HG03457 (cell line): ENCODE data around the gene NELL1.
A peak's percentile ranks its signal among the peaks of the same experiment; 100 is the strongest.

Source experiments
- ATAC-seq: cut with Tn5 transposase; IDR thresholded peaks from one replicate; pipeline ENCODE4 v1.9.1; 2021; ENCODE audit warnings: moderate number of reproducible peaks; ENCODE audit not compliant: unreplicated experiment

NELL1 gene

DNA sequence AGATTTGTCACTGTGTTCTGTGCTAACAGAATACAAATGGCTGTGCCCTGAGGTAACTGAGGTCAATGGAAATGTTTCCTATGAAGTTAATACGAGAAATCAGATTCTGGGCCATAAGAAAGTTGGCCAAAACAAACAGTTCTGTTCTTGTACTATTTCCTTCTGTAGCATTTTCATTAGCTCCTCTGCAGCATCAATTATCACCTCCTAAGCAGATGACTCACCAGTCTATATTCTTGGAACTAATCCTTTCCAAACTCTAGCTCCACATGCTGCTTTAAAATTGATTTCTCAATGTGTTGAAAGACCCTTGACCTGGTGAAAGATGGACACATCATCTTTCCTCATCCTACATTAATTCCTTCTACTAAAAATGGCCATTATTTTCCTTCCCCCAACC is 736.0 kb downstream of the NELL1 start:
- ATAC-seq = no peak

DNA sequence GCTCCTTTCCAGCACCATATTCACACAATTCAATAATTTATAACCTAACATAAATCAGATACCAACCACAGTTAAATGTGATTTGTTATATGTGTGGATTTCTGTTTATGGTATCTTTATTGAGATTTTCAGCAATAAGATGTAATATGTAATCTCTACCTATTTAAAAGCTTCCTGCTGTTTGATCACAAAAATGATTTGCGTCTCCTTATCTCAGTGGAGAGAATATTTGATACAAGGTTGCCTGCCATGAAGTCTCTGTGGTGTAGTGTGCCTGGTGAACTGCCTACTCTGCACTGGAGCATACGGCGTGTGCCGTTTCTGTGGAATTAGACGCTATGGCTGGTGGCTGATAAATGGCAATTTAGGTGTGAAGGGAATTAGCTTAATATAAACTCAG is 741.1 kb downstream of the NELL1 start:
- ATAC-seq = no peak

DNA sequence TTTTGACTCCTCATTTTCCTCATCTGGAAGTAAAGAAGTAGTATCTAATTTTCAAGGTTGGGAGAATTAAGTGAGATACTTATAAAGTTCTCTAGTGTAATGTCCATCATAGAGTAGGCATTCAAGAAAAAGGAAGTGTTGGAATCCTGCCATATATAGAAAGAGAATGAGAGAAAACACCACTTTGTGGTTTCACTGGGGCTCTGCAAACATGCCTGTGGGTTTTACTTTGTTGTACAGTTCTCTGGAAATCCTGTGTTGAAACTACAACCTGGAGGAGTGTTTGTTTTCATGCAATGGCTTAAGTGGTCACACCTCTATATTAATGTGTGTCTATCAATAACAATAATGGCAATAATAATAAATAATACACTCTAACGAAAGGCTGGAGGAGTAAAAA is 741.7 kb downstream of the NELL1 start:
- ATAC-seq = no peak

DNA sequence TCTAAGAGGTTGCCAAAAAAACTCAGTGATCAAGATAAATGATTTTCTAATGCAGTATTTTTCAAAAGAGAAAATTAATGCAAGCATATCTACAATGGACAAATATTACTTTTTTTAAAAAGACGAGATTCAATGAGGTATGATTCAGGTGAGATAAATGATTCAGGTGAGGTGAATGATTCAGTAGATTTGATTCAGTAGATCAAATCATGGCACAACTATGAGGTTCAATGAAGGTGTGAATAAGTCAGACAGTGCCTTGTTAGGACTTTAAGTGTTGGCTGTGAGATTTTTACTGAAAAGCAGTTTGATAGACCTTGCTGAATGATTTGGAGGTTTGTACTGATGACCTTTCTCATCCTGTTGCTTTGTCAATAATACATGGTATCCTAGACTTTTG is 742.2 kb downstream of the NELL1 start:
- ATAC-seq = no peak

DNA sequence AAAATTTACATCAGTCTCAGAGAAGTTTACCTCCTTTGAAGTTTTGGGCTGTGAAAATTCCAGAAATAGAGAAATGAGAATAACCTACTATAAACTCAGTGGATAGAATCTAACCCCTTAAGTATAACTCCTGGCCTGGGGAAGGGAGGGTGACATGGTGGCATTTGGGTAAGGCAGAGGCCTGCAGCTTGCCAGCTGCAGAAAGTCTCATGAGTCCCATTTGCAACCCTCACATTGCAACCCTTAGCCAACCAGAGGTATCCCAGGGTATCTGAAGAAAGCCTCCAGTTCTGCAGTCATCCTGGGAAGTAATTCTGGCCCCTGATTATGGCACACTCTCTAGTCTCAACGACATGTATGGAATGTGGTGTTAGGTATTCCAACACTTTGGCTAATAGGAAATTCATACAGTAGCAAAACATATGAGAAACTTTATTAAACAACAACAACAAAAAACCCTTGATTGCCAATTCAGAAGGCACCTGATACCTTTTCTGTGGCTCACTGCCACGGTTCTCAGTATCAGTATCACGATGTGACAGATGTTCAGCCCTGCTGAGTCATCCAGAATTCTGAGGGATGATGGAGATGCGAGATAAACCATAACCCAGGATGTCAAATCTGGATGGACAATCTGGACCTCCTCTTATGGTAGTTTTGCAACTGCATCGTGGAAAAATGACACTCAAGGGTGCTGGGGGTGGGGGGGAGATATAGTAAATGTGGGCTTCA is 743.4 kb downstream of the NELL1 start:
- ATAC-seq = no peak

DNA sequence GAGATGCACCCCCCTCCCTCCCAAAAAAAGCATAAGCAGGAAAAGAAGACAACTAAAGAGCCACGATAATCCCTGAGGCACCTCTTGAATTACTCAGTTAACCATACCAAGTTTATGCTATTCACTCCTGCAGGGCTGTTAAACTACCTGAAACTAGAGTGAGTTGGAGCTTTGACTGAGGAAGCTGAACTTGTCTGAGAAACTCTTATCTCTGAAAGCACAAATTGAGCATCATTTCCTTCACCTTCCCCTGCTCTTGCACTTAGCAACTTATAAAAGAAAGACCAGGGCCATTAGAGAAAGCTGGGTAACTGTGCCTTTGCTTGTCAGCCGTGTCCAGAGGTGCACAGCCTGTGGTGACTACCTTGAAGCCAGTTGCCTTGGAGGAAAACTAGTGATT is 745.6 kb downstream of the NELL1 start:
- no peak for ATAC-seq

DNA sequence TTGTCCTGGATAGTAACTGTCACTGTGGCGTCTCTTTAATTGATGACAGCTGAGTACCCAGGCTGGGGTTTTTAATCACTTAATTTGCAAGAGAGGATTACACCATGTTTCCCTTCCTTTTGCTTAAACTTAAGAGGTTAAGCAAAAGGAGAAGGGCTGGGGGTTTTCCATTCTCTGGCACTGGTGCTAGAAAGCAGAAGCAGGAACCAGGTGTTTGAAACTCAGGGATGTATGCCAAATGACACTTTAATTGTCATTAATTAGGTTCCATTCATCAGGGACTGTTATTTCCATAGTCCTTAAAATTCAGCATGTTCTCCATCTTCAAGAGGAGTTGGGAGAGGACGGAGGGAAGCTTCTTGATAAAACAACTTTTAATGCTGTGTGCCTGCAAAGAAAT is 746.2 kb downstream of the NELL1 start:
- ATAC-seq = no peak

DNA sequence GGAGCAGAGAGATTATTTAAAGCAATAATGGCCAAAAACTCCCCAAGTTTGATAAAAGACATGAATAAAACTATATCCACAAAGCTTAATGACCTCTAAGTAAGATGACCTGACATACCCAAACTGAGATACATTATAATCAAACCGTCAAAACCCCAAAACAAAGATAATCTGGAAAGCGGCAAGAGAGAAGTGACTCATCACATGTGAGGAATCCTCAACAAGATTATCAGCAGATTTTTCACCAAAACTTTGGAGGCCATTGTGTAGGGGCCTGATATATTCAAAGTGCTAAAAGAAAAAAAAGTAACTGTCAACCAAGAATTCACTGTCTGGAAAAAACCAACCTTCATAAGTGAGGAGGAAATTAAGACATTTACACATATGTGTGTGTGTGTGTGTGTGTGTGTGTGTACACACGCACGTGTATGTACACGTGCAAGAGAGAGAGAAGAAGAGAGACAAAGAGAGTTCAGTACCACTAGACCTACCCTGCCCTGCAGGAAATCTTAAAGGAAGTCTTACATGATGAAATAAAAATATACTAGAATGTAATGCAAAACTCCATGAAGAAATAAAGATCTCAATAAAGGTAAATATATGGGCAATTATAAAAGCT is 752.4 kb downstream of the NELL1 start:
- ATAC-seq = no peak

DNA sequence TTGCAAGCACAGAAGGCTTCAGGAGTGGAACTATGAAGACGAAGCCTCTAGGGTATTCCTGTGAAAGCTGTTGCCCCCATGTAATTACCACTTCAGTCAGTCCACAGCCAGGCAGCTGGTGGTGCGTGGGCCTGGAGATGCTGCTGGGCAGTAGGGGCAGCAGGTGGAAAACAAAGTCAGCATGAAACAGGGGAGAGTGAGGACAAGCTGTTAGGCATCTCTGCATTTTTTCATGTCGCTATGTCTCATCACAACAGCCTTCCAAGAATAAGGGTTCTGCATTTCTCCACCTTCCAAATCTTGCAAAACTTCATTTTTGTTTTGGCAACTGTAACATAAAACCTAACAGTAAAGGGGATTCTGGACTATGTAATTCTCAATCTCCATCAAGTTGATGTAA is 757.5 kb downstream of the NELL1 start:
- ATAC-seq = no peak

DNA sequence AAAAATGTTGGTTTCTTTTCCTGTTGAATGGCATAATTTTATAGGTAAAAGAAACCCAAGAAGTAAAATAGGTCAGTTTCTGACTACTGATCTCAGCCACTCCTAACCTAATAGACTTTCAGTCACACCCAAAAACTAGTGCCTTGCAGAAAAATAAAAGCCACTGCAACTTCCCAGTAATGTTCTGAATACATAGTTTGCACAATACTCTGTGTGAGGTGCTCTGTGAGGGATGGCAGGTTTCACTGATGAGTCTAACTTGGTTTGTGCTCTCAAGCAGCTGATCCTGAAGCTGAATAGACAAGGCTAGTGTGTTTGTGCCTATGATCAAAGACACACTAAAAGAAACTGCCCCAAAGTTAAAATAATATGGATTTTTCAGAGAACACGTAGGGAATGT is 758.3 kb downstream of the NELL1 start:
- ATAC-seq = no peak

DNA sequence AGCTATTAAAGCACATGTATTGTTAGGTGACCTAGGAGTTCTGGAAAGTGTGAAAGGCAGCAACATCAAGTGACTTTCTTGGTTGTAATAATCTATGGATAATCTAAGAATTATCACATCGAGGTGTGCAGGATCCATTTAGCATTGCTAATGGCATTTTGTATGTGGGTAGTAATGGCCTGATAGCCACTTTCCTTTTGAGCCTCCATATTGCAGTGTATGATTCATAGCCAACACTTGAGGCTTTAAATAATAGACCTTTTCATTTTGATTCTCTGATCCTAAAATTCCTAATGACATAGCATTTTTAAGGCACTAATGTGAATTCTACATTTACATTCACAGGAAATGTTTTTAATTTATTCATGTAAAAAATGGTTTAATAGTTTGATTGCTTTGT is 759.4 kb downstream of the NELL1 start:
- ATAC-seq = no peak

DNA sequence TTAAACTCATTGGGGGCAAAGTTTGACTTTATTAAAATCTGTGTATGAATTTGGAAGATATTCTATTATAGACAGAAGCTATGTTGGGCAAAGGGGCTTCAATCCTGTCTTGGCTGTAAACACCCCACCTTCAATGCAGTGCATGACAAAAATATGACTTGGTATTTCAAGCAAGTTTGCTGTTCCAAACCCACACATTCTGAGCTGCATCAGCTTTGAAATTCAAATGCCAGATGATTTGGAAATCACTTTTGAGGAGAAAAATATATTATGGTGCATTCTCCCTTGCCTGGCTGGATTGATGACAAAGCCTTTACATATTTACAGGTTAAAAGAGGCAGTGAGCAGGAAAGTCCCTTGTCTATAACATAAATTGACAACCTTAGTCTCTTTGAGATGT is 760.0 kb downstream of the NELL1 start:
- ATAC-seq = no peak

DNA sequence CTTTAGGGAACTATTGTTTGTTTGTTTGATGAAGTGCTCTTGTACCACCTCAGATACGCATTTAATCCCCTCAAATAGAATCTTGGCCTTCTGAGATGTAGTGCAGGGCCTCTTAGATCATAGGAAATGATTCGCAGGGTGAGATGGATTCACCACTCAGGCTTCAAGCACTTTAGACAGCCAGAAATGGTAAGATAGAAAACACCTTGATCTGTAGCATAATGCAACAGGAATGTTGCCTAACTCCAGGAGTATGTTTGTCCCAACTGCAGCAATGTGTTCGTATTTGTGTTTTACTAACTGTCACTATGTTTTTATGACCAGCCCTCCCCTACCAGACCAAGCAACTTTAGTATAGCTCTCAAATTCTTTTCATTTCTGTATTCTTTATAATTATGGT is 761.2 kb downstream of the NELL1 start:
- no peak for ATAC-seq

DNA sequence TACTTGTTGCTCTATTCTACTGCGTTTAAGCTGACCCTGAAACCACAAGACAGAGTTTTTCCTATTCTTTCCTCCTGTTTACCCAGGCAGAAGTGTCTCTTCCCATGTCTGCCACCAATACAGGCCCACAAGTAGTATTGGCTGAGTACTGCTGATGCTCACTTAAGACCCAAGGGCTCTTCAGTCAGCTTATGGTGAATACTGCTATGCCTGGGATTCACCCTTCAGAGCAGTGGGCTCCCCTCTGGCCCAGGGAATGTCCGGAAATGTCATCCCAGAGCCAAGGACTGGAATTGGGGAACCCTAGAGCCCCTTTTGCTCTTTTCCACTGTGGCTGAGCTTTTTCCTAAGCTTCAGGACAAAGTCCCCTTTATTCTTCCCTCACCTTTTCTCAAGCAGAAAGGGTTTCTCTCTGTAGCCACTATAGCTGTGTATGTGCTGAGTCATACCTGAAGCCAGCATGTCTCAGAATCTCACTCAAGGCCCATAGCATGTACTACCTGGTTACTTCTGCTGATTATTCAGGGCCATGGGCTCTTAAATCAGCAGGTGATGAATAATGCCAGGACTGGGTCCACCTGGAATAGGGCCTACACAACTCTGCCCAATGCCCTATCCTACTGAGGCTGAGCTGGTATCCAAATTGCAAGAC is 777.7 kb downstream of the NELL1 start:
- ATAC-seq = no peak

DNA sequence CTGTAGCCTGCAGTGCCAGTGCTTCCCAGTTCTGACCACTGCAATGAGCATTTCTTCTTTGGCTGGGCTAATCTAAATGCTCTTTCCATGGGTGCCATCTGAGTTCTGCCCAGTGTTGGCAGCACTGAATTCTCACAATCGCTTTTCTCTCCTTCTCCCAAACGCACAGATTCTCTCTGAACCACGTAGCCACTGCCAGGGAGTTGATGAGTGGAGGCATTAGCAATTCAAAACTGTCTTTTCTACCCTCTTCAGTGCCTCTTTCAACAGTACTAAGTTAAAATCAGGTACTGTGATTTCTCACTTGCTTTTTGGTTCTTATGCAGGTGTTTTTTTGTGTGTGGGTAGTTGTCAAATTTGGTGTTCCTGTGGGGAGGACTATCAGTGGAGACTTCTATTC is 778.5 kb downstream of the NELL1 start:
- no peak for ATAC-seq

DNA sequence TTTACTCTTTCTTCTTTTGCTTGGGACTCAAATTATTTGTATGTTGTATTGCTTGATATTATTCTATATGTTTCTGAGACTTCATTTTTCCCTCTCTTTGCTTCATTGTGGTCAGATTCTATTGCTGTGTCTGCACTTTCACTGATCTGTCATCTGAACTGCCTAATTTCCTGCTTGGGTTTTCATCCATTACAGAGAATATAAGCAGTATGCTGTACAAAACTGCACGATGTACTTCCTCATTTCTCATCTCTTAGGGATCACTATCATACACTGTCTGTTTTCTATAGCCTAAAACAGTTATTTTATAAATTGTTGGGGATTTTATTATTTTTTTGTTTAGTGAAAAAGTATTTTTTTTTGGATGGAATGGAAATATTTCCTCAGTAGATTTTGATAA is 786.8 kb downstream of the NELL1 start:
- no peak for ATAC-seq

DNA sequence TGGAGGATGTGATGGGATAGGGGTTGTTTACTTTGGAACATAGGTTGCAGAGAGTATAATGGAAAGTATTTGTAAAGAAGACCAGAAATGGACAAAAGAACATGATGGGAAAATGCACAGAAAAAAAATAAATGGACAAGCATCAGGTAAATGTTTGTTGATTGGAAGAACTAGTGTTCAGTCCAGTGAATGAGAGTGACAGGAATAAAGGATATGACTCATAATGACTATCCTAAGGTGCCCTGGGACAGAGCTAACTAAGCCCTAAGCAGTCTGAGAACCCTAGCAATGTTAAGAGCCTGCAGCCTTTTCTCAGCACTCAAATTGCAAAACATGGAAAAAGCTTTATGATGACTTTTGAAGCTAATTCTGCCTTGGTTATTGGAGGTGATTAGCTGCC is 790.7 kb downstream of the NELL1 start:
- ATAC-seq = no peak

DNA sequence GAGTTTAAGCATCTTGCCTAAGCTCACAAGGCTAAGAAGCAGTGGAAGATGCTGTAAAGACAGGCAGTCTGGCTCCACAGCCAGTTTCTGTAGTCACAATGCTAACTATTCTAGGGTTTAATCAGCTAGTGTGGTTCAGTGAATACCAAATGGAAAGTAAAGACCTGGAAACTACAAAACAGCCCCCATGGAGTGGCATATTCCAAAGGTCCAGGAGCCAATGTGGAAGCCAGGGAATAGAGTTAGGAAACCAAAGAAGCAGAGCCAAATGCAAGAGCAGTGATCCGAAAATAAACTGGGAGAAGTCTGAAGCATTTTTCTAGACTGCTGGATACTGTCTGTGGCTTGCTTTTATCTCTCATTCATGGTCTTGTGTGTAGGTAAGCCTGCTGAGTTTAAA is 792.3 kb downstream of the NELL1 start:
- no peak for ATAC-seq

DNA sequence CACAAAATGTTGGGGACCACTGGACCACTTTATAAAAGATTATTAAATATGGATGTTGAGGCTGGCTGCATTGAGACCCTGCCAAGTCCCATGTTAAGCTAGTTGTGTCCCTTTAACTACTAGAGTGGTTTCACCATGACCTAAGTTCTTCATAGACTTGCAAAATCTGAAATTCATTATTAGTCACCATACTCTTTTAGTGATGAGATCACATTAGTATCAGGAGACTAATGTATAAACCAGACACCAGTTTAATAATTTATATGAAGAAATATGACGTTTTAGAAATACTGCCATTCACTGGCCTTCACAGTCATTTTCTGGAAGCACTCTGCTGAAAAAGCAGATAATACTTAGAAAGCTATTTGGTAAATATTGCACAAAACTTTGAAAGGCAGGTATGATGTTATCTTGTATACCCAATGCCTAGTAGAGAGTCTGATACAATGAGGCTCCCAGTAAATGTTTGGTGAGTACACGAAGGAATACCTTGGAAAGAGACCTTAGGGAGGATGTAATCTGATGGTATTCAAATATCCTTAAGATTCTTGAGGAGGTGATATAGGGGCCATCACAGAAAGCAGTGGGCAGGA is 795.3 kb downstream of the NELL1 start:
- peak; percentile 81 for ATAC-seq

DNA sequence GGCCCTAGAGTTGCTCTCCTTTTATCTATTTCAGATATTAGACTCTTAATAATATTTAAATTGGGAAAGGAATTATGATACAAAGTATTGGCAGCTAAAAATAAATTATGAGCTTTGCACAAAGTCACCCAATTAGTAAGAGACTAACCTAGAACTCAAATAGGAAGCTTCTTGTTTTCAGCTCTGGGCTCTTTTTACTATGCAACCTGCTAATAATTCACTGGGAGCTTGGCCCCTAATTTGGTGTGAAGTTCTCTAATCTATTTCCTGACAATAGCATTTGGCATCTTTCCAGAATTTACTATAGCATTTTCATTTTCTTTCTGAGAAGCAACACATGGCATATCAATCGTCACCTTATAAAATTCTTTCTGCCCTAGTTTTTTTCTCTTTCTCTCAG is 795.8 kb downstream of the NELL1 start:
- ATAC-seq = no peak

DNA sequence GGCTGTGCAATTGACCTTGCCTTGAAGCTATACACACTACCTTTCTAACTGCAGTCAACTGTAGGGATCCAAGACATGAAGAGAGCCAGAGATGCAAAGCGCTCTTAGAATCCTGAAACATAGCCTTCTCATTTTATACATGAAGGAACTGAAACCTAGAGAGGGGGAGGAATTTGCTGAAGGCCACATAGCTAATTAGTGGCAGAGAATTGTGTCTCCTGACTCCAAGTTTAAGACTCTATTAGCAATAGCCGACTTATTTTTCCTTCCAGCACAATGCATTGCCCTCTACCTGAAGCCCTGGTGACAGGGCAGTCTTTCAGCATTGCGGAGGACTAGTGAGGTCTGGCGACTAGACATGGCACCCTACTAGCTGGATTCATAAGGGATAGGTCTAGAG is 796.5 kb downstream of the NELL1 start:
- no peak for ATAC-seq

DNA sequence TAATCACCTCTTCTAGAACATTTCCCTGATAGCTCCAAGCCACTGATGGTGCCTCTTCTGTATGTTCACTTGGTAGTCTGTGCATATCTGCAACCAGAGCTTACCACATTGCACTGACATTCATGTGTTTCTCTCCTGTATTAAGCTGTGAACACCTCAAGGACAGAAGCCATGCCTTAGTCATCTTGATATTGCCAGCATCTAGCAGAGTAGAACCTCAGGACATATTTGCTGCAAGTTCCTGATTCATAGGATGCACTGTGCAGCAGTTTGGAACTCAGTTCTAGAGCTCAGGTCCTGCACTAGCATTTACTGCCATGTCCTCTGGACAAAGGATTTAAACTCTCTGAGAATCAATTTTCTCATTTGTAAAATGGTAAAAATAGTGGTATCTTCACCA is 801.1 kb downstream of the NELL1 start:
- no peak for ATAC-seq
